GM06990 (cell line): Measurements from ENCODE around the gene GATM.

Source experiments
- DNase-seq: peaks from one replicate; pipeline ENCODE4 v3.0.0-alpha.2; 2011; ENCODE audit not compliant: insufficient read length; ENCODE audit errors: extremely low read depth
- H3K27me3 ChIP-seq: replicated peaks from 2 replicates; pipeline ENCODE4 v1.6.0; 2011; ENCODE audit warnings: low read length; ENCODE audit not compliant: control insufficient read depth, insufficient read depth
- H3K36me3 ChIP-seq: 2 replicates; pipeline ENCODE4 v1.5.1; 2011; ENCODE audit warnings: low read length; ENCODE audit not compliant: control insufficient read depth, insufficient read depth
- H3K4me3 ChIP-seq: replicated peaks from 2 replicates; pipeline ENCODE4 v1.5.1; 2011; ENCODE audit warnings: low read depth, mild to moderate bottlenecking, control low read depth, low read length
- TF ChIP-seq, protein P1 (sequence below): IDR thresholded peaks from 2 replicates; pipeline ENCODE4 v1.5.1; 2011; ENCODE audit warnings: low read length, control low read depth, mild to moderate bottlenecking, inconsistent platforms; ENCODE audit not compliant: insufficient read depth, poor library complexity, severe bottlenecking

The GATM gene

DNA sequence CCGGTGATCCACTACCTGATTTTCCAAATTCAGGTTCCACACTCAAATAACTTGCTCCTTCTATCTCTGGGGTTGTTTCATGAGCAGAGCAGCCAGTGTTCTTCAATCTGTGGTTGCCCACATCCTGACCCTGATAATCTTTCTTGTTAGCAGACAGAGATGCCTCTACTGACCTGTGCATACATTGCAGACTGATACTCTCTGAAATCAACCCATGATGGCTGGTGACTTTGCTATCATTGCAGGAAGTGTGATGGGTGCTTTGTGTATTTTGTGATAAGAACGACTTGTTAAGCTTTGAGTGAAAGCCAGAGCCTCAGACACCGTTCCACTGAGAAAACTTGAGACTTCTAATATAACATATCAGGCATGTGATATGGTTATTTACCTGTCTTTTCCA, 39.9 kb downstream of the GATM start:
- no peak overlapping the region for H3K4me3 ChIP-seq
- TF ChIP-seq, protein P1, sequence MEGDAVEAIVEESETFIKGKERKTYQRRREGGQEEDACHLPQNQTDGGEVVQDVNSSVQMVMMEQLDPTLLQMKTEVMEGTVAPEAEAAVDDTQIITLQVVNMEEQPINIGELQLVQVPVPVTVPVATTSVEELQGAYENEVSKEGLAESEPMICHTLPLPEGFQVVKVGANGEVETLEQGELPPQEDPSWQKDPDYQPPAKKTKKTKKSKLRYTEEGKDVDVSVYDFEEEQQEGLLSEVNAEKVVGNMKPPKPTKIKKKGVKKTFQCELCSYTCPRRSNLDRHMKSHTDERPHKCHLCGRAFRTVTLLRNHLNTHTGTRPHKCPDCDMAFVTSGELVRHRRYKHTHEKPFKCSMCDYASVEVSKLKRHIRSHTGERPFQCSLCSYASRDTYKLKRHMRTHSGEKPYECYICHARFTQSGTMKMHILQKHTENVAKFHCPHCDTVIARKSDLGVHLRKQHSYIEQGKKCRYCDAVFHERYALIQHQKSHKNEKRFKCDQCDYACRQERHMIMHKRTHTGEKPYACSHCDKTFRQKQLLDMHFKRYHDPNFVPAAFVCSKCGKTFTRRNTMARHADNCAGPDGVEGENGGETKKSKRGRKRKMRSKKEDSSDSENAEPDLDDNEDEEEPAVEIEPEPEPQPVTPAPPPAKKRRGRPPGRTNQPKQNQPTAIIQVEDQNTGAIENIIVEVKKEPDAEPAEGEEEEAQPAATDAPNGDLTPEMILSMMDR, result no peak
- no peaks in the 10 kb centered on the region for H3K27me3 ChIP-seq
- no peak for DNase-seq
- no peaks in the 10 kb centered on the region for H3K36me3 ChIP-seq

GRCh38 chr15:45337224-45337623, 41.1 kb downstream of the GATM start:
- Histone ChIP-seq H3K27me3 (no peaks in the 10 kb centered on the region), H3K36me3 (no peaks in the 10 kb centered on the region), H3K4me3 (no peak overlapping the region)
- TF ChIP-seq, protein P1, result no peak
- no peak for DNase-seq

- TF ChIP-seq, protein P1, result no peak
- H3K36me3 ChIP-seq, result no peaks in the 10 kb centered on the region
- H3K27me3 ChIP-seq, result no peaks in the 10 kb centered on the region
- DNase-seq, result no peak
- H3K4me3 ChIP-seq, result no peak overlapping the region
Observed at GRCh38 chr15:45333550-45333949, 44.8 kb downstream of the GATM start.

DNA sequence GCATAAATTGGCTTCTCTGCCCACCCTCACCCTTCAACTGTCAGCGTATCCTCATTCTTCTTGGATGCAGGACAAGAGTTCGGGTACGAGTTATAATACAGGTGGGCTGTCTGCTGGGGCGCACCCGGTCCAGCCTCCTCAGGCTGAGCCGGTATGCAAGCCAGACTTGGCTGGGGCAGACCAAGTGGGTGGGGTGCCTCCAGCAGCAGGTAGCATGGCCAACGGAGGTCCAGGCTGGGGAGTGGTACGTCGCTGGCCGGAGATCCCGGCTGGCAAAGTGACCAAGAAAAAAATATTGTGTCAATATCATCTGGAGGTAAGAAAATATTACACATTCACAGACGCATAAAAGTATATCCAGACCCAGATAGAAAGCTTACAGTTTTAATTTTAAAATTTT, 45.6 kb downstream of the GATM start:
- Histone ChIP-seq H3K4me3 (no peak overlapping the region), H3K27me3 (no peaks in the 10 kb centered on the region)
- TF ChIP-seq, protein P1, result no peak

DNA sequence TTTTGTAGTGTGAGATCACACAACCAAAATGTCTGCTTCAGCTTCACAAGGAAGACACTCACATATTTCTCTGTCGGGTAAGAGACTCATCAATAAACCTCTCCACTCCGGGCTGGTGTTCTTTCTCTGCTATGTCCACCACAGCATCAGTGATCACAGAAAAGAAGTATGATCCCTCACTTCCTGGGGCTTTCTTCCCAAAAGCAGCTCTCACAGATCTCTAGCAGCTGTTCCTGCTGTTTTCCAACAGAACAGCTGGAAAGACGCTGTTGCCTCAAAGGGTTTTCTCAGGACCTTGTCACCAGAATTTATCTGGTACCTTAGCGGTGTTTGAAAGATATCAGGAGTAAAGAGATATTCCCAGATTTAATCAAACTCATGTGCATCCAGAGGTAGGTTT, 46.4 kb downstream of the GATM start:
- H3K27me3 ChIP-seq, result no peaks in the 10 kb centered on the region
- H3K4me3 ChIP-seq, result no peak overlapping the region
- no peak for DNase-seq
- TF ChIP-seq, protein P1, result no peak
- H3K36me3 ChIP-seq, result no peaks in the 10 kb centered on the region

More for the DNA sequence above, 45.6 kb downstream of the GATM start:
- H3K36me3 ChIP-seq, result no peaks in the 10 kb centered on the region
- DNase-seq, result no peak

- no peak for DNase-seq
- TF ChIP-seq, protein P1, result no peak
- no peak overlapping the region for H3K4me3 ChIP-seq
Observed at GRCh38 chr15:45328663-45329062, 49.7 kb downstream of the GATM start.

More at GRCh38 chr15:45328663-45329062, 49.7 kb downstream of the GATM start:
- H3K36me3 ChIP-seq, result no peaks in the 10 kb centered on the region
- H3K27me3 ChIP-seq, result no peaks in the 10 kb centered on the region
